ENCODE data around the gene CCND1. TPM values are rescaled to one million over a fixed set of nuclear protein-coding genes. Genes with fewer than 3 reads are reported as not detected.

Gene CCND1
- polyA plus RNA-seq, 1 experiment = 307 TPM

GRCh38 chr11:69650832-69651344 lies 9.9 kb downstream of the CCND1 start:
- CTCF ChIA-PET = no interaction called here
- POLR2A ChIA-PET = no interaction called here
- H3K4me3 ChIP-seq (ENCODE audit: low read depth, low read length) = no peak overlapping the region
- H3K36me3 ChIP-seq (ENCODE audit: control insufficient read depth, insufficient read depth, low read length) = peaks cover 57% of the 10 kb centered on the region
- no peaks in the 10 kb centered on the region for H3K27me3 ChIP-seq (ENCODE audit: control insufficient read depth, insufficient read depth, low read length)
- DNase-seq (ENCODE audit: low read depth) = no peak
- TF ChIP-seq CTCF (IDR thresholded peaks at IDR 0.05; ENCODE audit: insufficient read depth, low read depth, low read length) = no peak

DNA sequence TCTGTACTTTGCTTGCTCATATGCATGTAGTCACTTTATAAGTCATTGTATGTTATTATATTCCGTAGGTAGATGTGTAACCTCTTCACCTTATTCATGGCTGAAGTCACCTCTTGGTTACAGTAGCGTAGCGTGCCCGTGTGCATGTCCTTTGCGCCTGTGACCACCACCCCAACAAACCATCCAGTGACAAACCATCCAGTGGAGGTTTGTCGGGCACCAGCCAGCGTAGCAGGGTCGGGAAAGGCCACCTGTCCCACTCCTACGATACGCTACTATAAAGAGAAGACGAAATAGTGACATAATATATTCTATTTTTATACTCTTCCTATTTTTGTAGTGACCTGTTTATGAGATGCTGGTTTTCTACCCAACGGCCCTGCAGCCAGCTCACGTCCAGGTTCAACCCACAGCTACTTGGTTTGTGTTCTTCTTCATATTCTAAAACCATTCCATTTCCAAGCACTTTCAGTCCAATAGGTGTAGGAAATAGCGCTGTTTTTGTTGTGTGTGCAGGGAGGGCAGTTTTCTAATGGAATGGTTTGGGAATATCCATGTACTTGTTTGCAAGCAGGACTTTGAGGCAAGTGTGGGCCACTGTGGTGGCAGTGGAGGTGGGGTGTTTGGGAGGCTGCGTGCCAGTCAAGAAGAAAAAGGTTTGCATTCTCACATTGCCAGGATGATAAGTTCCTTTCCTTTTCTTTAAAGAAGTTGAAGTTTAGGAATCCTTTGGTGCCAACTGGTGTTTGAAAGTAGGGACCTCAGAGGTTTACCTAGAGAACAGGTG lies 11.1 kb downstream of the CCND1 start:
- no peaks in the 10 kb centered on the region for H3K27me3 ChIP-seq (ENCODE audit: control insufficient read depth, insufficient read depth, low read length)
- POLR2A ChIA-PET = no interaction called here
- no peak for DNase-seq (ENCODE audit: low read depth)
- TF ChIP-seq CTCF (IDR thresholded peaks at IDR 0.05; ENCODE audit: insufficient read depth, low read depth, low read length) = no peak
- H3K36me3 ChIP-seq (ENCODE audit: control insufficient read depth, insufficient read depth, low read length) = peaks cover 50% of the 10 kb centered on the region
- H3K4me3 ChIP-seq (ENCODE audit: low read depth, low read length) = no peak overlapping the region
- CTCF ChIA-PET = interaction anchor here (0.7 kb wide), 1 partner anchor 13 kb away, joined by 3 read pairs; no protein-coding TSS in a partner anchor

DNA sequence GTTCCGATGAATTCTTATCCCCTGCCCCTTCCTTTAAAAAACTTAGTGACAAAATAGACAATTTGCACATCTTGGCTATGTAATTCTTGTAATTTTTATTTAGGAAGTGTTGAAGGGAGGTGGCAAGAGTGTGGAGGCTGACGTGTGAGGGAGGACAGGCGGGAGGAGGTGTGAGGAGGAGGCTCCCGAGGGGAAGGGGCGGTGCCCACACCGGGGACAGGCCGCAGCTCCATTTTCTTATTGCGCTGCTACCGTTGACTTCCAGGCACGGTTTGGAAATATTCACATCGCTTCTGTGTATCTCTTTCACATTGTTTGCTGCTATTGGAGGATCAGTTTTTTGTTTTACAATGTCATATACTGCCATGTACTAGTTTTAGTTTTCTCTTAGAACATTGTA lies 12.0 kb downstream of the CCND1 start:
- peaks cover 42% of the 10 kb centered on the region for H3K36me3 ChIP-seq (ENCODE audit: control insufficient read depth, insufficient read depth, low read length)
- H3K4me3 ChIP-seq (ENCODE audit: low read depth, low read length) = no peak overlapping the region
- no peaks in the 10 kb centered on the region for H3K27me3 ChIP-seq (ENCODE audit: control insufficient read depth, insufficient read depth, low read length)
- no peak for DNase-seq (ENCODE audit: low read depth)
- CTCF ChIA-PET = interaction anchor here (1.1 kb wide), 1 partner anchor 551 kb away, joined by 4 read pairs; no protein-coding TSS in a partner anchor
- TF ChIP-seq CTCF (IDR thresholded peaks at IDR 0.05; ENCODE audit: insufficient read depth, low read depth, low read length) = no peak
- POLR2A ChIA-PET = interaction anchor here (0.6 kb wide), 1 partner anchor 203 kb away, joined by 3 read pairs; no protein-coding TSS in a partner anchor

DNA sequence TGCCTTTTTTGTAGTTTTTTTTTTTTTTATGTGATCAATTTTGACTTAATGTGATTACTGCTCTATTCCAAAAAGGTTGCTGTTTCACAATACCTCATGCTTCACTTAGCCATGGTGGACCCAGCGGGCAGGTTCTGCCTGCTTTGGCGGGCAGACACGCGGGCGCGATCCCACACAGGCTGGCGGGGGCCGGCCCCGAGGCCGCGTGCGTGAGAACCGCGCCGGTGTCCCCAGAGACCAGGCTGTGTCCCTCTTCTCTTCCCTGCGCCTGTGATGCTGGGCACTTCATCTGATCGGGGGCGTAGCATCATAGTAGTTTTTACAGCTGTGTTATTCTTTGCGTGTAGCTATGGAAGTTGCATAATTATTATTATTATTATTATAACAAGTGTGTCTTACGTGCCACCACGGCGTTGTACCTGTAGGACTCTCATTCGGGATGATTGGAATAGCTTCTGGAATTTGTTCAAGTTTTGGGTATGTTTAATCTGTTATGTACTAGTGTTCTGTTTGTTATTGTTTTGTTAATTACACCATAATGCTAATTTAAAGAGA lies 12.5 kb downstream of the CCND1 start:
- Histone ChIP-seq H3K4me3 (ENCODE audit: low read depth, low read length) (no peak overlapping the region), H3K27me3 (ENCODE audit: control insufficient read depth, insufficient read depth, low read length) (no peaks in the 10 kb centered on the region), H3K36me3 (ENCODE audit: control insufficient read depth, insufficient read depth, low read length) (peaks cover 38% of the 10 kb centered on the region)
- no peak for DNase-seq (ENCODE audit: low read depth)
- POLR2A ChIA-PET = no interaction called here
- CTCF ChIA-PET = interaction anchor here (0.9 to 1.1 kb wide), 2 partner anchors 9 to 552 kb away, joined by 4 read pairs; no protein-coding TSS in a partner anchor
- no peak for TF ChIP-seq CTCF (IDR thresholded peaks at IDR 0.05; ENCODE audit: insufficient read depth, low read depth, low read length)

DNA sequence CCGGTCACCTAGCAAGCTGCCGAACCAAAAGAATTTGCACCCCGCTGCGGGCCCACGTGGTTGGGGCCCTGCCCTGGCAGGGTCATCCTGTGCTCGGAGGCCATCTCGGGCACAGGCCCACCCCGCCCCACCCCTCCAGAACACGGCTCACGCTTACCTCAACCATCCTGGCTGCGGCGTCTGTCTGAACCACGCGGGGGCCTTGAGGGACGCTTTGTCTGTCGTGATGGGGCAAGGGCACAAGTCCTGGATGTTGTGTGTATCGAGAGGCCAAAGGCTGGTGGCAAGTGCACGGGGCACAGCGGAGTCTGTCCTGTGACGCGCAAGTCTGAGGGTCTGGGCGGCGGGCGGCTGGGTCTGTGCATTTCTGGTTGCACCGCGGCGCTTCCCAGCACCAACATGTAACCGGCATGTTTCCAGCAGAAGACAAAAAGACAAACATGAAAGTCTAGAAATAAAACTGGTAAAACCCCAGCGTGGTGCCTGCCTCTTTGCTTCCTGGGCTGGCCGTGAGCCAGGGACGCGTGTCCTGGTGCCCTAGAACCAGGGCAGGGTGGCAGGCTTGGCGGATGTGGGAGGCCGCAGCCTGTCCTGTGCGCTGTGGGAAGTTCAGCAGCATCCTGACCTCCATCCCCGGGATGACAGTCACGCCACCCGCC lies 13.2 kb downstream of the CCND1 start:
- no peak overlapping the region for H3K4me3 ChIP-seq (ENCODE audit: low read depth, low read length)
- no peak for DNase-seq (ENCODE audit: low read depth)
- TF ChIP-seq CTCF (IDR thresholded peaks at IDR 0.05; ENCODE audit: insufficient read depth, low read depth, low read length) = no peak
- POLR2A ChIA-PET = no interaction called here
- H3K27me3 ChIP-seq (ENCODE audit: control insufficient read depth, insufficient read depth, low read length) = no peaks in the 10 kb centered on the region
- H3K36me3 ChIP-seq (ENCODE audit: control insufficient read depth, insufficient read depth, low read length) = peaks cover 32% of the 10 kb centered on the region
- CTCF ChIA-PET = interaction anchor here (0.9 to 1.1 kb wide), 2 partner anchors 10 to 553 kb away, joined by 4 read pairs; no protein-coding TSS in a partner anchor
